Choroid plexus epithelial cell (primary cell): ENCODE data around the gene PAXIP1.
A peak's percentile ranks its signal among the peaks of the same experiment; 100 is the strongest.

Experiments
- DNase-seq: peaks from one replicate; pipeline ENCODE4 v3.0.0-alpha.2; 2010; ENCODE audit warnings: low read depth
- H3K4me3 ChIP-seq: 2 replicates; pipeline ENCODE4 v1.5.1; 2011; ENCODE audit warnings: low read depth, mild to moderate bottlenecking, control low read depth, low read length, moderate library complexity
- CTCF ChIP-seq: conservative IDR thresholded peaks from 2 replicates; pipeline ENCODE4 v1.5.1; 2011; ENCODE audit warnings: low read depth, mild to moderate bottlenecking, control low read depth, inconsistent platforms, low read length, moderate library complexity

The PAXIP1 gene

GRCh38 chr7:154984601-154985188 is 18.2 kb downstream of the PAXIP1 start:
- no peak for DNase-seq
- H3K4me3 ChIP-seq = no peak overlapping the region
- TF ChIP-seq CTCF = no peak

- peak; percentile 10 for DNase-seq
Observed at GRCh38 chr7:154978017-154978416, 24.9 kb downstream of the PAXIP1 start.

GRCh38 chr7:154977250-154977649 is 25.7 kb downstream of the PAXIP1 start:
- no peak for DNase-seq

More at GRCh38 chr7:154978017-154978416, 24.9 kb downstream of the PAXIP1 start:
- no peak for TF ChIP-seq CTCF
- H3K4me3 ChIP-seq = no peak overlapping the region

GRCh38 chr7:154976844-154977243 is 26.1 kb downstream of the PAXIP1 start:
- H3K4me3 ChIP-seq = no peak overlapping the region
- no peak for TF ChIP-seq CTCF
- DNase-seq = no peak

More at GRCh38 chr7:154977250-154977649, 25.7 kb downstream of the PAXIP1 start:
- no peak for TF ChIP-seq CTCF
- no peak overlapping the region for H3K4me3 ChIP-seq

- DNase-seq = no peak
- TF ChIP-seq CTCF = no peak
- H3K4me3 ChIP-seq = no peak overlapping the region
Observed at GRCh38 chr7:154975984-154976383, 26.9 kb downstream of the PAXIP1 start.

- no peak for TF ChIP-seq CTCF
- DNase-seq = no peak
- H3K4me3 ChIP-seq = no peak overlapping the region
Observed at GRCh38 chr7:154973381-154973780, 29.5 kb downstream of the PAXIP1 start.

GRCh38 chr7:154968336-154969001 is 34.5 kb downstream of the PAXIP1 start:
- no peak for TF ChIP-seq CTCF
- H3K4me3 ChIP-seq = no peak overlapping the region
- no peak for DNase-seq
